GM13976 (cell line): ENCODE data around the gene ZNF568.

Experiments
- DNase-seq: peaks from one replicate; pipeline ENCODE4 v3.0.0; 2012; ENCODE audit warnings: low spot score
- in situ Hi-C: fragments of 300-500 bp; cut with MboI; formaldehyde crosslinking; loops from one replicate; pipeline ENCODE4 v1.12.0; 2022; ENCODE audit warnings: low sequenced_read_pairs, mixed read lengths, inconsistent platforms; ENCODE audit not compliant: unreplicated experiment
- TF ChIP-seq, protein P1 (sequence below): IDR thresholded peaks from 2 replicates; pipeline ENCODE4 v1.5.1; 2012; ENCODE audit warnings: borderline replicate concordance, mild to moderate bottlenecking; ENCODE audit not compliant: insufficient read depth; ENCODE audit errors: extremely low read depth, missing control alignments, control extremely low read depth

Gene ZNF568

DNA sequence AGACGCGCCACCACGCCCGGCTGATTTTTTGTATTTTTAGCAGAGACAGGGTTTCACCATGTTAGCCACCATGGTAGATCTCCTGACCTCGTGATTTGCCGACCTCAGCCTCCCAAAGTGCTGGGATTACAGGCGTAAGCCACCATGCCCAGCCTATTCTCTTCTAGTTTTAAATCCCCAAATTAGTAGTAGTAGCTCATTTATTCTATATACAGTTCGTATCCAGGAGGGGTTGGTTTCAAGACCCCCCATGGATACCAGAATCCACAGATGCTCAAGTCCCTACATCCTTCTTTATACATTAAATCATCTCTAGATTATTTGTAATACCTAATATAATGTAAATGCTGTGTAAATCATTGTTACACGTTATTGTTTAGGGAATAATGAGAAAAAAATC lies 2.0 kb downstream of the ZNF568 start:
- TF ChIP-seq, protein P1, sequence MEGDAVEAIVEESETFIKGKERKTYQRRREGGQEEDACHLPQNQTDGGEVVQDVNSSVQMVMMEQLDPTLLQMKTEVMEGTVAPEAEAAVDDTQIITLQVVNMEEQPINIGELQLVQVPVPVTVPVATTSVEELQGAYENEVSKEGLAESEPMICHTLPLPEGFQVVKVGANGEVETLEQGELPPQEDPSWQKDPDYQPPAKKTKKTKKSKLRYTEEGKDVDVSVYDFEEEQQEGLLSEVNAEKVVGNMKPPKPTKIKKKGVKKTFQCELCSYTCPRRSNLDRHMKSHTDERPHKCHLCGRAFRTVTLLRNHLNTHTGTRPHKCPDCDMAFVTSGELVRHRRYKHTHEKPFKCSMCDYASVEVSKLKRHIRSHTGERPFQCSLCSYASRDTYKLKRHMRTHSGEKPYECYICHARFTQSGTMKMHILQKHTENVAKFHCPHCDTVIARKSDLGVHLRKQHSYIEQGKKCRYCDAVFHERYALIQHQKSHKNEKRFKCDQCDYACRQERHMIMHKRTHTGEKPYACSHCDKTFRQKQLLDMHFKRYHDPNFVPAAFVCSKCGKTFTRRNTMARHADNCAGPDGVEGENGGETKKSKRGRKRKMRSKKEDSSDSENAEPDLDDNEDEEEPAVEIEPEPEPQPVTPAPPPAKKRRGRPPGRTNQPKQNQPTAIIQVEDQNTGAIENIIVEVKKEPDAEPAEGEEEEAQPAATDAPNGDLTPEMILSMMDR, result no peak
- DNase-seq, result no peak
- in situ Hi-C loops, result no loop called here

- TF ChIP-seq, protein P1, result no peak
- in situ Hi-C loops, result no loop called here
- DNase-seq, result no peak
These were observed 15.6 kb downstream of the ZNF568 start for GRCh38 chr19:36931684-36932083.

GRCh38 chr19:36939153-36939552 lies 23.0 kb downstream of the ZNF568 start:
- TF ChIP-seq, protein P1, result no peak
- no peak for DNase-seq
- in situ Hi-C loops, result no loop called here

DNA sequence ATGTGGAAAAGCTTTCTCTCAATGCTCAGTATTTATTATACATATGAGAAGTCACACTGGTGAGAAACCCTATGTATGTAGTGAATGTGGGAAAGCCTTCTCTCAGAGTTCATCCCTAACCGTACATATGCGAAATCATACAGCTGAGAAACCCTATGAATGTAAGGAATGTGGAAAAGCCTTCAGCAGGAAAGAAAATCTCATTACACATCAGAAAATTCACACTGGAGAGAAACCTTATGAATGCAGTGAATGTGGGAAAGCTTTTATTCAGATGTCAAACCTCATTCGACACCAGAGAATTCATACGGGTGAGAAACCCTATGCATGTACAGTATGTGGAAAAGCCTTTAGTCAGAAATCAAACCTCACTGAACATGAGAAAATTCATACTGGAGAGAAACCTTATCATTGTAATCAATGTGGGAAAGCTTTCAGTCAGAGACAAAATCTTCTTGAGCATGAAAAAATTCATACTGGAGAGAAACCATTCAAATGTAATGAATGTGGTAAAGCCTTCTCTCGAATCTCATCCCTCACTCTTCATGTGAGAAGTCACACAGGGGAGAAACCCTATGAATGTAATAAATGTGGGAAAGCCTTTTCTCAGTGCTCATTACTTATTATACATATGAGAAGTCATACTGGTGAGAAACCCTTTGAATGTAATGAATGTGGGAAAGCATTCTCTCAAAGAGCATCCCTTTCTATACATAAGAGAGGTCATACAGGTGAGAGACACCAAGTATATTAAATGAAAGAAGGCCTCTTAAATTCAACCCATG lies 34.4 kb downstream of the ZNF568 start:
- no peak for DNase-seq
- TF ChIP-seq, protein P1, result no peak
- in situ Hi-C loops, result no loop called here

- DNase-seq, result no peak
- in situ Hi-C loops, result no loop called here
- TF ChIP-seq, protein P1, result no peak
These were observed 46.2 kb downstream of the ZNF568 start for GRCh38 chr19:36962346-36962745.

DNA sequence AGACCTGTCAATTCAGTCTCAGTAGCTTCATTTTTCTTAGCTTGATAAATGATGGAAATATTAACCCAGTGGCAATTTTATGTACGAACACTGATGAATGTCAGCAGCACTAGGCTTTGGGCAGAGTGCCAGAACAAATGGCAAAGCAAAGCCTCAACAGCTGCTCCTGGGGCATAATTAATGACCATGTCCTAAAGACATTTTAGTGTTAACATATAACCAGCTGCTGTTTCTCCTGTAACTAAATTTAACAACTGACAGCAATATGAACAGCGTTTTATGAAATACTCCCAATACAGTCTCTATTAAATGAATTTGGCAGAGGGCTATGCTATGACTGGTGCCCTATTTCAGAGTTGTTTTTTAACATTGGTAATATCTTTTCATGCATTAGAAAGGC lies 47.1 kb downstream of the ZNF568 start:
- in situ Hi-C loops, result no loop called here
- TF ChIP-seq, protein P1, result no peak
- DNase-seq, result no peak
